C4-2B (cell line): ENCODE measurements around the gene ATP1B1.
A peak's percentile ranks its signal among the peaks of the same experiment; 100 is the strongest.

Source experiments
- CTCF ChIP-seq: fragments of 450-650 bp; conservative IDR thresholded peaks from 2 replicates; pipeline ENCODE4 v1.5.1; 2017; ENCODE audit warnings: mild to moderate bottlenecking
- ZFX ChIP-seq: fragments of 450-650 bp; IDR thresholded peaks from 2 replicates; pipeline ENCODE4 v1.6.1; 2017

GRCh38 chr1:169133801-169134502 is 27.5 kb downstream of the ATP1B1 start:
- TF ChIP-seq CTCF (peak; percentile 46), ZFX (no peak)
